IgD-negative memory B cell (primary cell): ENCODE measurements around the gene NCOA6. TPM values are rescaled to one million over a fixed set of nuclear protein-coding genes. Genes with fewer than 3 reads are reported as not detected.
"Not testable (repeated sequence)": the region's sequence is repeated elsewhere in the genome, so short reads cannot be mapped to it uniquely, and the experiment has no call there.

Experiments used
- H3K27ac Mint-ChIP-seq, 3 donors: one replicate each; pipeline ENCODE4 v1.8.0; 2020 to 2022; ENCODE audit warnings: mild to moderate bottlenecking in 3 of 3, mixed read lengths in 3 of 3, moderate library complexity in 1 of 3
- H3K27me3 Mint-ChIP-seq: one replicate; pipeline ENCODE4 v1.8.0; 2021; ENCODE audit warnings: mixed read lengths
- H3K36me3 Mint-ChIP-seq: one replicate; pipeline ENCODE4 v1.8.0; 2020; ENCODE audit warnings: mild to moderate bottlenecking, mixed read lengths
- H3K4me1 Mint-ChIP-seq, 3 donors: one replicate each; pipeline ENCODE4 v1.8.0; 2020 to 2022; ENCODE audit warnings: mixed read lengths in 3 of 3, mild to moderate bottlenecking in 1 of 3
- H3K4me3 Mint-ChIP-seq, 4 donors: one replicate each; pipeline ENCODE4 v1.8.0; 2020 to 2022; ENCODE audit warnings: mild to moderate bottlenecking in 4 of 4, mixed read lengths in 4 of 4, moderate library complexity in 3 of 4
- H3K9me3 Mint-ChIP-seq, 3 donors: one replicate each; pipeline ENCODE4 v1.8.0; 2020 to 2021; ENCODE audit warnings: mixed read lengths in 3 of 3, mild to moderate bottlenecking in 1 of 3
- polyA plus RNA-seq: library from polyadenylated mRNA; unstranded; fragments of 300-500 nt; fragmentation: Illumina TruSeq; gene quantifications from one replicate; pipeline ENCODE4 v1.2.3, GENCODE V29; 2021

Gene NCOA6
- polyA plus RNA-seq, 1 donor from 2014 or later, result 10.8 TPM

DNA sequence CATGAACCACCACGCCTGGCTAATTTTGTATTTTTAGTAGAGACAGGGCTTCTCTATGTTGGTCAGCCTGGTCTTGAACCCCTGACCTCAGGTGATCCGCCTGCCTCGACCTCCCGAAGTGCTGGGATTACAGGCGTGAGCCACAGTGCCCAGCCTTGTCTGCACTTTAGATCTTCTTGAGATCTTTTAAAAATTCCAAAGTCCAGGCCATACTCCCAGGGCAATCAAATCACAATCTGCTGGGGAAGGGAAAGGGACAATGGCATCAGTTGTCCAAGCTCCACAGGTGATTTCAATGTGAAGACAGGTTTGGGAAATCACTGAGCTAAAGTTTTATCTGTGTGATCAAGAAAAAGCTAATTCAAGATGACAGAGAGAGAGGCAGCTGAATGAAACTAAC is 16.9 kb downstream of the NCOA6 start:
- H3K9me3 Mint-ChIP-seq, result no peaks in the 10 kb centered on the region
- no peak overlapping the region for H3K27ac Mint-ChIP-seq
- peaks cover 1% of the 10 kb centered on the region for H3K36me3 Mint-ChIP-seq
- H3K27me3 Mint-ChIP-seq, result no peaks in the 10 kb centered on the region
- H3K4me3 Mint-ChIP-seq, result no peak overlapping the region
- peaks cover 15 to 22% (median 18%) of the 10 kb centered on the region in 3 donors for H3K4me1 Mint-ChIP-seq

DNA sequence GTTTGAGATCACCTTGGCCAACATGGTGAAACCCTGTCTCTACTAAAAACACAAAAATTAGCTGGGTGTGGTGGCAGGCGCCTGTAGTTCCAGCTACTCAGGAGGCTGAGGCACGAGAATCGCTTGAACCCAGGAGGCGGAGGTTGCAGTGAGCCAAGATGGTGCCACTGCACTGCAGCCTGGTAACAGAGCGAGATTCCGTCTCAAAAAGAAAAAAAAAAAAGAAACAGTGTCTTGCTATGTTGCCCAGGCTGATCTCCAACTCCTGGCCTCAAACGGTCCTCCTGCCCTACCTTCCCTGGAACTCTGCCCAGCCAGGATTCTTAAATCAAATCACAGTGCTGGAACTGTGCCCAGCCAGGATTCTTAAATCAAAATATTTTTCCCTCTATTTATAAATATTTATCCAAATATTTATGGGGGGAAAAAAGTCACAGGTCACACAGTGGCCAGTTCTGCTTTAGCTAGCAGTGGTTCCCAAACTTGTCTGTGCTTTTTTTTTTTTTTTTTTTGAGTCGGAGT is 17.4 kb downstream of the NCOA6 start:
- not testable (repeated sequence) for H3K4me3 Mint-ChIP-seq, H3K36me3 Mint-ChIP-seq, H3K9me3 Mint-ChIP-seq, H3K27ac Mint-ChIP-seq, H3K27me3 Mint-ChIP-seq
- H3K4me1 Mint-ChIP-seq, result peaks cover 15 to 22% (median 18%) of the 10 kb centered on the region in 3 donors

DNA sequence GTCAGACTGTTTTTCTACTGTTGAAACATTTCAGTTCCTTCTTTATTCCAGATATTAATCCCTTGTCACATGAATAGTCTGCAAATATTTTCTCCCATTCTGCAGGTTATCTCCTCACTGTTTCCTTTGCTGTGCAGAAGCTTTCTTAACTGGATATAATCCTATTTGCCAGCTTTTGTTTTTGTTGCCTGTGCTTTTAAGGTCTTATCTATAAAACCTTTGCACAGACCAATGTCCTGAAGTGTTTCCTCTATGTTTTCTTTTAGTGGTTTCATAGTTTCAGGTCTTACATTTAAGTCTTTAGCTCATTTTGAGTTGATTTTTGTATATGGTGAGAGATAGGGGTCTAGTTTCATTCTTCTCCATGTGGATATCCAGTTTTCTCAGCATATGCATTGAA is 19.2 kb downstream of the NCOA6 start:
- Mint-ChIP-seq H3K36me3 (peaks cover 6% of the 10 kb centered on the region), H3K9me3 (no peaks in the 10 kb centered on the region), H3K27me3 (no peaks in the 10 kb centered on the region), H3K4me1 (peaks cover 19 to 25% (median 22%) of the 10 kb centered on the region in 3 donors), H3K4me3 (no peak overlapping the region), H3K27ac (no peak overlapping the region)

DNA sequence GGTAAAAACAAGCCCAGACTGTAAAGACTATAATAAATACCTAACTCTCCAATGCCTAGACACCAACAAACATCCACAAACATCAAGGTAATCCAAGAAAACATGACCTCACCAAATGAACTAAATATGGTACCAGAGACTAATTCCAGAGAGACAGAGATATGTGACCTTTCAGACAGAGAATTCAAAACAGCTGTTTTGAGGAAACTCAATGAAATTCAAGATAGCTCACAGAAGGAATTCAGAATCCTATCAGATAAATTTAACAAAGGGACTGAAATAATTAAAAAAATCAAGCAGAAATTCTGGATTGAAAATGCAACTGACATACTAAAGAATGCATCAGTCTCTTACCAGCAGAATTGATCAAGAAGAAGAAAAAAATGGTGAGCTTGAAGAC is 26.6 kb downstream of the NCOA6 start:
- Mint-ChIP-seq H3K9me3 (no peaks in the 10 kb centered on the region), H3K27me3 (no peaks in the 10 kb centered on the region), H3K27ac (no peak overlapping the region), H3K4me3 (no peak overlapping the region), H3K4me1 (peaks cover 10 to 42% (median 22%) of the 10 kb centered on the region in 3 donors), H3K36me3 (peaks cover 8% of the 10 kb centered on the region)

DNA sequence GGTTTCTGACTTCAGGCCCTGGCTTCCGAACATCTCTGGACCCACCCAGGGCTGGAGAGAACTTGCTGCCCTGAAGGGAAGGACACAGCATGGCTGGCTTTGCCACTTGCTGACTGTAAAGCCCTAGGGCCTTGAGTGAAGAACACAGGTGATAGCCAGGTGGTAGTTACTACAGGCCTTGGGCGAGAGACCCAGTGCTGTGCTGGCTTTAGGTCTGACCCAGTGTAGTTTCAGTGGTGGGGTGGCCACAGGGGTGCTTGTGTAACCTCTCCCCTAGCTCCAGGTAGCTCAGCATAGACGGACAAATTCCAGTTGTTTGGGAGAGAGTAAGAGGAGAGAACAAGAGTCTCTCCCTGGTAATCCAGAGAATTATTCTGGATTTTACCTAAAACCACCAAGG is 27.1 kb downstream of the NCOA6 start:
- H3K27me3 Mint-ChIP-seq, result no peaks in the 10 kb centered on the region
- no peak overlapping the region for H3K27ac Mint-ChIP-seq
- H3K36me3 Mint-ChIP-seq, result peaks cover 8% of the 10 kb centered on the region
- no peak overlapping the region for H3K4me3 Mint-ChIP-seq
- H3K9me3 Mint-ChIP-seq, result no peaks in the 10 kb centered on the region
- H3K4me1 Mint-ChIP-seq, result peaks cover 10 to 42% (median 22%) of the 10 kb centered on the region in 3 donors

GRCh38 chr20:34797012-34797995 is 28.1 kb downstream of the NCOA6 start:
- Mint-ChIP-seq H3K27me3 (no peaks in the 10 kb centered on the region), H3K9me3 (no peaks in the 10 kb centered on the region), H3K27ac (no peak overlapping the region), H3K4me1 (peaks cover 10 to 42% (median 22%) of the 10 kb centered on the region in 3 donors), H3K36me3 (peaks cover 8% of the 10 kb centered on the region), H3K4me3 (no peak overlapping the region)

GRCh38 chr20:34794006-34794585 is 31.4 kb downstream of the NCOA6 start:
- no peaks in the 10 kb centered on the region for H3K9me3 Mint-ChIP-seq
- H3K27ac Mint-ChIP-seq, result peak overlapping the region in 2 of 3 donors; percentile 14 to 22
- peaks cover 3% of the 10 kb centered on the region for H3K36me3 Mint-ChIP-seq
- H3K4me1 Mint-ChIP-seq, result peaks cover 5 to 22% (median 12%) of the 10 kb centered on the region in 3 donors
- no peaks in the 10 kb centered on the region for H3K27me3 Mint-ChIP-seq
- H3K4me3 Mint-ChIP-seq, result no peak overlapping the region

DNA sequence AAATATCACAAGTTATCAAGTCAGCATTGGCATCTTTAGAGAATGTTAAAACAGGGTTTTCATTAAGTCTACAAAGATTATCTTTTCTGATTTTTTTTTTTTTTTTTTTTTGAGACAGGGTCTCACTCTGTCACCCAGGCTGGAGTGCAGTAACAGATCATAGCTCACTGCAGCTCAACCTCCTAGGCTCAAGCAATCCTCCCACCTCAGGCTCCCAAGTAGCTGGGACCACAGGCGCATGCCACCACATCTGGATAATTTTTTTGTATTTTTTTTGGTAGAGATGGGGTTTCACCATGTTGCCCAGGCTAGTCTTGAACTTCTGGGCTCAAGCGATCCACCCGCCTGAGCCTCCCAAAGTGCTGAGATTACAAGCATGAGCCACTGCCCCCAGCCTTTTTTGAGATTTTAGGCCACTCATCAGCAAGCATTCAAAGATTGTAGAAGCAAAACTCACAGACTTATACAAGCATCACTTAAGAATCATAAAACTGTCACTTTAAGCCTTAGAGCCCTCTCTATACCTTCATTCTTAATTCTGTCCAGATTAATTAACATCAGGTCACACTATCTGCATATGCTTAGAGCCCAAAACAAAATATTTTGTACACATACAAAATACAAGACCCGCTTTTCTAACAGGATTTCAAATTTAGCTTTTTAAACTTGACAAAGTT is 32.6 kb downstream of the NCOA6 start:
- H3K27ac Mint-ChIP-seq, result peak overlapping the region in 1 of 3 donors; percentile 69

GRCh38 chr20:34791289-34792020 is 34.0 kb downstream of the NCOA6 start:
- peaks cover 3% of the 10 kb centered on the region for H3K36me3 Mint-ChIP-seq
- H3K9me3 Mint-ChIP-seq, result no peaks in the 10 kb centered on the region
- H3K27me3 Mint-ChIP-seq, result no peaks in the 10 kb centered on the region
- H3K27ac Mint-ChIP-seq, result no peak overlapping the region
- no peak overlapping the region for H3K4me3 Mint-ChIP-seq
- peaks cover 5 to 14% (median 8%) of the 10 kb centered on the region in 3 donors for H3K4me1 Mint-ChIP-seq

More for the DNA sequence above, 32.6 kb downstream of the NCOA6 start:
- H3K36me3 Mint-ChIP-seq, result peaks cover 3% of the 10 kb centered on the region
- H3K27me3 Mint-ChIP-seq, result no peaks in the 10 kb centered on the region
- peaks cover 5 to 18% (median 8%) of the 10 kb centered on the region in 3 donors for H3K4me1 Mint-ChIP-seq
- H3K4me3 Mint-ChIP-seq, result no peak overlapping the region
- no peaks in the 10 kb centered on the region for H3K9me3 Mint-ChIP-seq

- no peak overlapping the region for H3K27ac Mint-ChIP-seq
- H3K9me3 Mint-ChIP-seq, result no peaks in the 10 kb centered on the region
- no peaks in the 10 kb centered on the region for H3K27me3 Mint-ChIP-seq
- no peak overlapping the region for H3K4me3 Mint-ChIP-seq
- H3K36me3 Mint-ChIP-seq, result peaks cover under 1% of the 10 kb centered on the region
- H3K4me1 Mint-ChIP-seq, result no peaks in the 10 kb centered on the region
These were observed 44.2 kb downstream of the NCOA6 start for GRCh38 chr20:34781220-34781619.

DNA sequence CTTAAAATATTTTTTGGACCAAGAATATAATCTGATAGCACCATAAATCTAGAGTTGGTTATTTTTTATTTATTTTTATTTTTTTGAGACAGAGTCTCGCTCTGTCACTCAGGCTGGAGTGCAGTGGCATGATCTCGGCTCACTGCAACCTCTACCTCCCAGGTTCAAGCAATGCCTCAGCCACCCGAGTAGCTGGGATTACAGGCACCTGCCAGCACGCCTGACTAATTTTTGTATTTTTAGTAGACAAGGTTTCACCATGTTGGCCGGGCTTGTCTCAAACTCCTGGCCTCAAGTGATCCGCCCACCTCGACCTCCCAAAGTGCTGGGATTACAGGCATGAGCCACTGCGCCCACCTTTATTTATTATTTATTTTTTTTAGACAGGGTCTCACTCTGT is 45.2 kb downstream of the NCOA6 start:
- not testable (repeated sequence) for H3K4me1 Mint-ChIP-seq, H3K27ac Mint-ChIP-seq, H3K4me3 Mint-ChIP-seq, H3K36me3 Mint-ChIP-seq, H3K27me3 Mint-ChIP-seq, H3K9me3 Mint-ChIP-seq

DNA sequence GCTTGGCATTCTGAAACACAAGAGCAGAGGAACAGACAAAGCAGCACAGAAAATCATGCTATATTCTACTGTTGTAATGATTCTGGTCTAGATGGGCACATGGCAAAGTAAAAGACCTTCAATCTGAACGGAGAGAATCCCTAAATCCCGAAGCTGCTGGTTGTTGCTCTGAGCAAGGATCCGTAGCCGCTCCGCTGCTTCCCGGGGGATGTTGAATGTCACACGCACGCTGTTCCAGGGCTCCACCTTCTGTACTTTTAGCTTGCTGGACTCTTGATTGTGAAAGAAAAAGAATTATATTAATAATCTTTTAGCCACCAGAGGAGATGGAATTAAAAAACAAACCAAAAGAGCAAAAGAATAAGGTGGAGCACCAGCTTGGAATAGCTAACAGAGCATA is 49.3 kb downstream of the NCOA6 start:
- no peak overlapping the region for H3K4me3 Mint-ChIP-seq
- H3K27me3 Mint-ChIP-seq, result no peaks in the 10 kb centered on the region
- H3K27ac Mint-ChIP-seq, result no peak overlapping the region
- H3K36me3 Mint-ChIP-seq, result peaks cover 6% of the 10 kb centered on the region
- H3K9me3 Mint-ChIP-seq, result no peaks in the 10 kb centered on the region
- no peaks in the 10 kb centered on the region for H3K4me1 Mint-ChIP-seq

GRCh38 chr20:34774886-34775285 is 50.6 kb downstream of the NCOA6 start:
- Mint-ChIP-seq H3K36me3 (peaks cover 6% of the 10 kb centered on the region), H3K4me3 (no peak overlapping the region), H3K9me3 (no peaks in the 10 kb centered on the region), H3K4me1 (peaks cover under 1 to 2% (median under 1%) of the 10 kb centered on the region in 3 donors), H3K27ac (peak overlapping the region in 2 of 3 donors; percentile 35 to 39), H3K27me3 (no peaks in the 10 kb centered on the region)

DNA sequence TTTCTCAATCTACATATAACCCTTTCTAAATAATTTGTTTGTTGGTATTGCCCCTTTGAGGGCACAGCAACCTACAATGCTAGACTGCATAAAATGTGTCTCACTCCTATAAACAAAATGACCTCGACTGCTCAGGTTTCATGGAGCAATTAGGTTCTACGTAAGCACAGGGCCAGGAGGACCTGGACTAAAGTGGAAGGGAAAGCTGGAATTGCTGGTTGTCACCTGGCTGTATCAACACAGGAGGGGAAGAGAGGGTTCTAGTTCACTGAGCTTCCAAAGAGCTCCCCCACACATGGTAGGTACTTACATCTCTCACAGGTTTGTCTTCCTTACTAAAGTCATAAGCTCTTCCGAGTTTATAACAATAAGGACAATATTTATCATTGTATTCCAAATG is 51.0 kb downstream of the NCOA6 start:
- Mint-ChIP-seq H3K9me3 (no peaks in the 10 kb centered on the region), H3K36me3 (peaks cover 6% of the 10 kb centered on the region), H3K4me3 (no peak overlapping the region), H3K4me1 (peaks cover 4% of the 10 kb centered on the region in 3 donors), H3K27ac (no peak overlapping the region), H3K27me3 (no peaks in the 10 kb centered on the region)
